Amygdala (tissue), 56 donors: ENCODE results near the gene P2RY6.
A peak's percentile ranks its signal among the peaks of the same experiment; 100 is the strongest.
"Not testable (repeated sequence)": the region's sequence is repeated elsewhere in the genome, so short reads cannot be mapped to it uniquely, and the experiment has no call there.

Experiments used
- DNase-seq, 56 donors: peaks; one replicate each; lab custom pipeline; 2025; lab: John Stamatoyannopoulos, UW

The P2RY6 gene

GRCh38 chr11:73274191-73274590, 2.1 kb downstream of the P2RY6 start:
- not testable (repeated sequence) for DNase-seq

- DNase-seq = peak in 1 of 56 donors; percentile 29
Observed at GRCh38 chr11:73274722-73275380, 2.7 kb downstream of the P2RY6 start.

- no peak for DNase-seq
Observed at GRCh38 chr11:73275381-73275750, 3.2 kb downstream of the P2RY6 start.

GRCh38 chr11:73277467-73277866, 5.3 kb downstream of the P2RY6 start:
- no peak for DNase-seq

- peak in 1 of 56 donors; percentile 33 for DNase-seq
Observed at GRCh38 chr11:73280626-73281025, 8.5 kb downstream of the P2RY6 start.

GRCh38 chr11:73281201-73281741, 9.1 kb downstream of the P2RY6 start:
- DNase-seq = no peak

GRCh38 chr11:73281796-73282660, 9.9 kb downstream of the P2RY6 start:
- no peak for DNase-seq

- no peak for DNase-seq
Observed at GRCh38 chr11:73283276-73284000, 11.3 kb downstream of the P2RY6 start.

- DNase-seq = no peak
Observed at GRCh38 chr11:73284106-73284505, 12.0 kb downstream of the P2RY6 start.

GRCh38 chr11:73285721-73286120, 13.6 kb downstream of the P2RY6 start:
- no peak for DNase-seq

GRCh38 chr11:73286240-73286810, 14.2 kb downstream of the P2RY6 start:
- DNase-seq = no peak

GRCh38 chr11:73287400-73288101, 15.4 kb downstream of the P2RY6 start:
- DNase-seq = no peak

GRCh38 chr11:73288192-73288872, 16.2 kb downstream of the P2RY6 start:
- peak in 1 of 56 donors; percentile 8 for DNase-seq

GRCh38 chr11:73288873-73289707, 17.0 kb downstream of the P2RY6 start:
- peak in 47 of 56 donors; percentile 16 to 78 (median 57) for DNase-seq

- no peak for DNase-seq
Observed at GRCh38 chr11:73290536-73290935, 18.4 kb downstream of the P2RY6 start.

- DNase-seq = no peak
Observed at GRCh38 chr11:73291196-73291595, 19.1 kb downstream of the P2RY6 start.

- DNase-seq = no peak
Observed at GRCh38 chr11:73291781-73292524, 19.8 kb downstream of the P2RY6 start.

- no peak for DNase-seq
Observed at GRCh38 chr11:73292525-73292894, 20.4 kb downstream of the P2RY6 start.
